GM18511 (cell line): Measurements from ENCODE around the gene UBN1.
"Not testable (repeated sequence)": the region's sequence is repeated elsewhere in the genome, so short reads cannot be mapped to it uniquely, and the experiment has no call there.

Experiments used
- ATAC-seq: cut with Tn5 transposase; IDR thresholded peaks from one replicate; pipeline ENCODE4 v1.9.1; 2021; ENCODE audit warnings: mild to moderate bottlenecking, moderate library complexity; ENCODE audit not compliant: unreplicated experiment

Gene UBN1

GRCh38 chr16:4925293-4925607 is 78.0 kb downstream of the UBN1 start:
- ATAC-seq, result no peak

DNA sequence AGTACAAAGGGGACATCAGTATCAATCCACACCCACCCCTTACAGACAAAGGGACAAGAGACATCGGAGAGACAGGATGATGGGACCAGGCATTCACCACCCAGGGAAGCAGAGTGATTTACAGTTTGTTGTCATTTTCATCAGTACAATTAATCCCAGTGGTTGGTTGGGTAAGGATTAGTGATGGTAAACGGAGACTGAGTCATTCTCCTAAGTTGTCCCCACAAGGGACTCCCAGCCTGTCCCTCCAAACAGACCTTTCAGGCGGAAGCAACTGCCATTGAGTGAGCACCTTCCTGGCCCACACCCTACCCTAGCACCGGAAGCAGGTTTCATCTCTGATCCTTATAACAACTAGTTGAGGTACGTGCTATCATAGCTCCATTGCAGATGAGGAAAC is 78.5 kb downstream of the UBN1 start:
- no peak for ATAC-seq

DNA sequence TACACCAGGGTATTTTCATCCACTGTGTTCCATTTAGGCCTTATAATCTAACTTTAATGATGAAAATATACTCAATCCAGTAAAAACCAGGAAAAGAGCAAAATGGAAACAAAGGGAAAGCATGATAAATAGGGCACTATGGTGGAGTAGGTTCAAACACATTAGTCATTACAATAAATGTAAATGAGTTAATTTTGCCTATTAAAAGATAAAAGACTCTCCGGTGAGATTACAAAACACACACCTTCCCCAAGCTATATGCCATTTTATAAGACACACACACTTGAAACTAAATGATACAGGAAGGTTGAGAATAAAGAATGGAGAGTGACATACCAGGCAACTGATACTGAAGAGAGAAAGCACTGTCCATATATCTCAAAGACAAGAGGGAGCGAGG is 79.6 kb downstream of the UBN1 start:
- ATAC-seq, result no peak

DNA sequence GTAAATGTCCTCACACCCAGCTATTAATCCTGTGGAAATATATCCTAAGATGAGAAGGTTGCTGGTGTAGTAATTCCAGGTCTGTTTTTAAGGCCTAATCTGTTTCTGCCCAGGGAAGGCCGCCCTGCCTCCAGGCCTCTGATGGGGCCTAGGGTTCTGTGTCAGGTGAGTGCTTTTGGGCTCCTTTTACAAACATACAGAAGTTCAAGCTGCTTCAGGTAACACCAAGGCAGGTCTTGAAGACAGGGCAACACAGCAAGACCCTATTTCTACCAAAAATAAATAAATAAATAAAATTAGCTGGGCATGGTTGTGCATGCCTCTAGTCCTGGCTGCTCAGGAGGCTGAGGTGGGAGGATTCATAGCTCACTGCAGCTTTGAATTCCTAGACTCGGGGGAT is 80.4 kb downstream of the UBN1 start:
- ATAC-seq, result no peak

GRCh38 chr16:4928227-4928626 is 80.9 kb downstream of the UBN1 start:
- no peak for ATAC-seq

DNA sequence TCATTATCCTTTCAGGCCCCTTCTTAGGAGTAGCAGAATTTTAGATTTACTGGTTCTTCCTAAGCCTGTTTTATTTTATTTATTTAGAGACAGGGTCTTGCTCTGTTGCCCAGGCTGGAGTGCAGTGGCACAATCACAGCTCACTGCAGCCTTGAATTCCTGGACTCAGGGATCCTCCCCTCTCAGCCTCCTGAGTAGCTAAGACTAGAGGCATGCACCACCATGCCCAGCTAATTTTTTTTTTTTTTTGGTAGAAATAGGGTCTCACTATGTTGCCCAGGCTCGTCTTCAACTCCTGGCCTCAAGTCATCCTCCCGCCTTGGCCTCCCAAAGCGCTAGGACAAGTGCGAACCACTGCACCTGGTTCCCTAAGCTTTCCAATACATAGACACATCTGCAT is 82.3 kb downstream of the UBN1 start:
- not testable (repeated sequence) for ATAC-seq

GRCh38 chr16:4931381-4931780 is 84.1 kb downstream of the UBN1 start:
- ATAC-seq, result no peak
